Uterus (tissue), 2 donors: ENCODE measurements around the gene VAMP4.

Experiments
- CTCF ChIP-seq, 4 experiments: fragments of 200-600 bp in 2 of 4; fragments of 450-650 bp in 2 of 4; sonication (generic) in 2 of 4; IDR thresholded peaks; one replicate each; pipeline ENCODE4 v1.5.1; 2016 to 2019; ENCODE audit warnings: antibody characterized with exemption in 4 of 4, mild to moderate bottlenecking in 2 of 4, moderate library complexity in 1 of 4
- POLR2A ChIP-seq, 2 donors: fragments of 450-650 bp; IDR thresholded peaks; one replicate each; pipeline ENCODE4 v1.6.1; 2016; ENCODE audit warnings: antibody characterized with exemption in 2 of 2, mild to moderate bottlenecking in 1 of 2, moderate library complexity in 1 of 2

GRCh38 chr1:171736196-171736595 lies 5.7 kb downstream of the VAMP4 start:
- TF ChIP-seq POLR2A (IDR thresholded peaks at IDR 0.05) (no peak), CTCF (IDR thresholded peaks at IDR 0.05) (no peak)
